Fibroblast of pulmonary artery (primary cell): ENCODE measurements around the gene NPL.
A peak's percentile ranks its signal among the peaks of the same experiment; 100 is the strongest.

Experiments
- DNase-seq: peaks from one replicate; pipeline ENCODE4 v3.0.0-alpha.2; 2010; ENCODE audit warnings: low read depth
- H3K4me3 ChIP-seq: replicated peaks from 2 replicates; pipeline ENCODE4 v1.5.1; 2011; ENCODE audit warnings: low read depth, mild to moderate bottlenecking, control low read depth, low read length, moderate library complexity
- CTCF ChIP-seq: IDR thresholded peaks from 2 replicates; pipeline ENCODE4 v1.5.1; 2011; ENCODE audit warnings: mild to moderate bottlenecking, control low read depth, low read length, inconsistent platforms; ENCODE audit errors: missing control alignments

NPL gene

GRCh38 chr1:182861994-182862393 lies 72.4 kb downstream of the NPL start:
- peak; percentile 45 for DNase-seq
- no peak overlapping the region for H3K4me3 ChIP-seq
- no peak for TF ChIP-seq CTCF

GRCh38 chr1:182862827-182863226 lies 73.3 kb downstream of the NPL start:
- DNase-seq = no peak
- no peak overlapping the region for H3K4me3 ChIP-seq
- TF ChIP-seq CTCF = no peak

- no peak for TF ChIP-seq CTCF
- no peak for DNase-seq
- H3K4me3 ChIP-seq = no peak overlapping the region
Observed at GRCh38 chr1:182863940-182864339, 74.4 kb downstream of the NPL start.

GRCh38 chr1:182867861-182868260 lies 78.3 kb downstream of the NPL start:
- no peak for DNase-seq
- no peak for TF ChIP-seq CTCF
- no peak overlapping the region for H3K4me3 ChIP-seq

- no peak for DNase-seq
- no peak for TF ChIP-seq CTCF
- H3K4me3 ChIP-seq = no peak overlapping the region
Observed at GRCh38 chr1:182869241-182869666, 79.7 kb downstream of the NPL start.

- H3K4me3 ChIP-seq = no peak overlapping the region
- DNase-seq = no peak
- TF ChIP-seq CTCF = no peak
Observed at GRCh38 chr1:182872881-182873280, 83.3 kb downstream of the NPL start.

- DNase-seq = no peak
- no peak for TF ChIP-seq CTCF
- no peak overlapping the region for H3K4me3 ChIP-seq
Observed at GRCh38 chr1:182875889-182876288, 86.3 kb downstream of the NPL start.
